ENCODE results near the gene LRRC74A. TPM values are rescaled to one million over a fixed set of nuclear protein-coding genes. Genes with fewer than 3 reads are reported as not detected.

LRRC74A gene
- total RNA-seq, 4 donors from 2014 or later: not detected

- TF ChIP-seq CTCF (IDR thresholded peaks at IDR 0.05) (no peak), EP300 (IDR thresholded peaks at IDR 0.05) (no peak), POLR2AphosphoS5 (IDR thresholded peaks at IDR 0.05) (no peak), POLR2A (IDR thresholded peaks at IDR 0.05; ENCODE audit: low read depth) (no peak)
- H3K9me3 ChIP-seq: no peaks in the 10 kb centered on the region
- WGBS: 44% methylated on average over 14 of the region's 14 CpGs
- DNase-seq (ENCODE audit: extremely low spot score): no peak
- intact Hi-C loops (cut with DNase I): no loop called here
- H3K36me3 ChIP-seq: no peaks in the 10 kb centered on the region
- H3K4me1 ChIP-seq: peaks cover 19 to 62% (median 56%) of the 10 kb centered on the region in 4 donors
- no peak overlapping the region for H3K4me3 ChIP-seq
- H3K27ac ChIP-seq (replicated peaks in 1 of 4): peak overlapping the region; percentile 64 to 82 (median 78)
- no peaks in the 10 kb centered on the region for H3K27me3 ChIP-seq
These were observed 78.7 kb downstream of the LRRC74A start for GRCh38 chr14:76904740-76905569.

- H3K9me3 ChIP-seq: no peaks in the 10 kb centered on the region
- intact Hi-C loops (cut with DNase I): no loop called here
- H3K4me3 ChIP-seq: no peak overlapping the region
- H3K36me3 ChIP-seq: no peaks in the 10 kb centered on the region
- peaks cover 26 to 37% (median 33%) of the 10 kb centered on the region in 4 donors for H3K4me1 ChIP-seq
- H3K27me3 ChIP-seq: no peaks in the 10 kb centered on the region
- no peak for DNase-seq (ENCODE audit: extremely low spot score)
- H3K27ac ChIP-seq (replicated peaks in 1 of 4): no peak overlapping the region
- WGBS: 83% methylated on average over 1 of the region's 3 CpGs
- TF ChIP-seq POLR2AphosphoS5 (IDR thresholded peaks at IDR 0.05) (no peak), POLR2A (IDR thresholded peaks at IDR 0.05; ENCODE audit: low read depth) (no peak), CTCF (IDR thresholded peaks at IDR 0.05) (no peak), EP300 (IDR thresholded peaks at IDR 0.05) (no peak)
These were observed 82.6 kb downstream of the LRRC74A start for GRCh38 chr14:76908834-76909233.

- Histone ChIP-seq H3K4me1 (peaks cover 26 to 37% (median 33%) of the 10 kb centered on the region in 4 donors), H3K36me3 (no peaks in the 10 kb centered on the region), H3K27me3 (no peaks in the 10 kb centered on the region), H3K27ac (replicated peaks in 1 of 4) (no peak overlapping the region), H3K9me3 (no peaks in the 10 kb centered on the region), H3K4me3 (no peak overlapping the region)
- intact Hi-C loops (cut with DNase I): no loop called here
- TF ChIP-seq CTCF (IDR thresholded peaks at IDR 0.05) (no peak), POLR2A (IDR thresholded peaks at IDR 0.05; ENCODE audit: low read depth) (no peak), POLR2AphosphoS5 (IDR thresholded peaks at IDR 0.05) (no peak), EP300 (IDR thresholded peaks at IDR 0.05) (no peak)
- WGBS: 55% methylated on average over 2 of the region's 2 CpGs
- no peak for DNase-seq (ENCODE audit: extremely low spot score)
These were observed 83.1 kb downstream of the LRRC74A start for GRCh38 chr14:76909266-76909665.

GRCh38 chr14:76910371-76910890 is 84.2 kb downstream of the LRRC74A start:
- Histone ChIP-seq H3K27ac (replicated peaks in 1 of 4) (no peak overlapping the region), H3K27me3 (no peaks in the 10 kb centered on the region), H3K4me1 (peaks cover 15 to 31% (median 21%) of the 10 kb centered on the region in 4 donors), H3K9me3 (no peaks in the 10 kb centered on the region), H3K4me3 (no peak overlapping the region), H3K36me3 (no peaks in the 10 kb centered on the region)
- TF ChIP-seq CTCF (IDR thresholded peaks at IDR 0.05): no peak
- no peak for TF ChIP-seq POLR2AphosphoS5 (IDR thresholded peaks at IDR 0.05)
- TF ChIP-seq POLR2A (IDR thresholded peaks at IDR 0.05; ENCODE audit: low read depth): no peak
- TF ChIP-seq EP300 (IDR thresholded peaks at IDR 0.05): no peak
- DNase-seq (ENCODE audit: extremely low spot score): no peak
- WGBS: 65% methylated on average over 3 of the region's 4 CpGs
- intact Hi-C loops (cut with DNase I): loop anchor here (5.0 kb wide), 2 partner anchors 33 to 157 kb away; no protein-coding TSS in a partner anchor
